PC-3 (cell line): ENCODE results near the gene PTGS2.

Experiments used
- CTCF ChIP-seq: fragments of 300-600 bp; sonication (generic); conservative IDR thresholded peaks from 2 replicates; pipeline ENCODE4 v1.5.1; 2017; ENCODE audit warnings: antibody characterized with exemption, low read depth, mild to moderate bottlenecking, low read length
- EZH2 ChIP-seq: fragments of 300-600 bp; sonication (generic); IDR thresholded peaks from one replicate; pipeline ENCODE4 v1.6.1; 2017; ENCODE audit warnings: antibody characterized with exemption, mild to moderate bottlenecking, low read length; ENCODE audit not compliant: unreplicated experiment
- EZH2phosphoT487 ChIP-seq: fragments of 300-600 bp; sonication (generic); IDR thresholded peaks from 2 replicates; pipeline ENCODE4 v1.6.1; 2018; ENCODE audit warnings: mild to moderate bottlenecking, antibody characterized with exemption, low read length, borderline replicate concordance

- no peak for TF ChIP-seq CTCF
- no peak for TF ChIP-seq EZH2
- TF ChIP-seq EZH2phosphoT487, result no peak
Observed at GRCh38 chr1:186689907-186690306, 9.7 kb upstream of the PTGS2 start.
